Colonic mucosa (tissue), 4 donors: ENCODE data around the gene SST. TPM values are rescaled to one million over a fixed set of nuclear protein-coding genes. Genes with fewer than 3 reads are reported as not detected.

Source experiments
- DNase-seq: peaks from one replicate; pipeline ENCODE4 v3.0.0-alpha.2; 2020
- H3K27ac ChIP-seq: fragments of 200-600 bp; one replicate; pipeline ENCODE4 v1.8.0; 2021
- H3K27me3 ChIP-seq: fragments of 200-600 bp; one replicate; pipeline ENCODE4 v1.8.0; 2021
- H3K36me3 ChIP-seq: fragments of 200-600 bp; one replicate; pipeline ENCODE4 v1.8.0; 2021
- H3K4me1 ChIP-seq: fragments of 200-600 bp; one replicate; pipeline ENCODE4 v1.8.0; 2021; ENCODE audit warnings: mild to moderate bottlenecking
- H3K4me3 ChIP-seq: fragments of 200-600 bp; one replicate; pipeline ENCODE4 v1.8.0; 2021
- H3K9ac ChIP-seq, 2 donors: one replicate each; pipeline ENCODE4 v1.7.0; 2013; ENCODE audit warnings: control low read depth in 2 of 2, low read depth in 2 of 2, low read length in 2 of 2
- H3K9me3 ChIP-seq: fragments of 200-600 bp; one replicate; pipeline ENCODE4 v1.8.0; 2021
- intact Hi-C: fragments of 100-400 bp; cut with DNase I; formaldehyde crosslinking; loops from one replicate; pipeline ENCODE4 v1.14.1; 2022
- total RNA-seq, 2 donors: library from RNA; stranded (reverse); fragmentation: NEBNext Ultra II Directional in 1 of 2; extraction: Animal tissue kit (Norgen Biotek cat#: 25700) in 1 of 2; gene quantifications; one replicate each; pipeline ENCODE4 v1.2.1, GENCODE V29; 2021
- TF ChIP-seq, protein P1 (sequence below): fragments of 200-600 bp; IDR thresholded peaks from one replicate; pipeline ENCODE4 v1.8.0; 2022; ENCODE audit warnings: antibody characterized with exemption, mild to moderate bottlenecking
- donor health status: healthy.
- donor health status: DM: no; HTN: no; CAD: no.
- donor health status: DM: no; HTN: no; CAD: no.

The SST gene
- total RNA-seq, 2 donors from 2014 or later = 31.6 to 78.4 TPM

DNA sequence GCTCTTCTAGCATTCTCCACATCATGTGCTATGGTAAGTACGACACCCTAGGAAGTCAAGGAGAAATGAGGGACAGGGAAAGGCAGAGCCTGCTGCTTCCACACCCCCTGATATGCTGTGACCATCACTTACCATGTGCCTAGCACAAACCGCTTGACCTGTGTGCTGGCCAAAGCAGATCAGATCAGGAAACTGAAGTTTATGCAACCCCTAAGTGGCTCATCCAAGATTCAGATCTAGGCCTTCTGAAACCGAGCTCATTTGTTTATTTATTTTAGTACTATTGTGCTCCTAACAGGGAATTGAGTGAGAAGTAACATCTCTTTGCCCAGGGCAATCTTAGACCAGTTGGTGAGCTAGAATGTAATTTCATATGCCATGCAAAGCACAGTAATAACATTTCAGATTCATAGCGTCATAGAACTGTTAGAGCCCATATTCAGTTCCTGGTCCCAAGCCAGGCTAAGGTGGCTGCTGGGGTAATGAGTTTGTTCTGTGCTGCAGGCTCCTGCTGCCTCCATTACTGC, 32.4 kb upstream of the SST start, which contains the start of gene RTP2:
TSS of gene RTP2 (minus strand) at position 51 of the 527 bp plus-strand sequence. CDS start 429 bp downstream, outside the sequence.
- no peak within 1 kb of the TSS for H3K4me3 ChIP-seq
- intact Hi-C loops = no loop called here
- no peaks in the 10 kb centered on the region for H3K9me3 ChIP-seq
- H3K9ac ChIP-seq = no peak within 1 kb of the TSS
- TF ChIP-seq, protein P1, sequence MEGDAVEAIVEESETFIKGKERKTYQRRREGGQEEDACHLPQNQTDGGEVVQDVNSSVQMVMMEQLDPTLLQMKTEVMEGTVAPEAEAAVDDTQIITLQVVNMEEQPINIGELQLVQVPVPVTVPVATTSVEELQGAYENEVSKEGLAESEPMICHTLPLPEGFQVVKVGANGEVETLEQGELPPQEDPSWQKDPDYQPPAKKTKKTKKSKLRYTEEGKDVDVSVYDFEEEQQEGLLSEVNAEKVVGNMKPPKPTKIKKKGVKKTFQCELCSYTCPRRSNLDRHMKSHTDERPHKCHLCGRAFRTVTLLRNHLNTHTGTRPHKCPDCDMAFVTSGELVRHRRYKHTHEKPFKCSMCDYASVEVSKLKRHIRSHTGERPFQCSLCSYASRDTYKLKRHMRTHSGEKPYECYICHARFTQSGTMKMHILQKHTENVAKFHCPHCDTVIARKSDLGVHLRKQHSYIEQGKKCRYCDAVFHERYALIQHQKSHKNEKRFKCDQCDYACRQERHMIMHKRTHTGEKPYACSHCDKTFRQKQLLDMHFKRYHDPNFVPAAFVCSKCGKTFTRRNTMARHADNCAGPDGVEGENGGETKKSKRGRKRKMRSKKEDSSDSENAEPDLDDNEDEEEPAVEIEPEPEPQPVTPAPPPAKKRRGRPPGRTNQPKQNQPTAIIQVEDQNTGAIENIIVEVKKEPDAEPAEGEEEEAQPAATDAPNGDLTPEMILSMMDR = no peak
- no peaks in the 10 kb centered on the region for H3K4me1 ChIP-seq
- no peaks in the 10 kb centered on the region for H3K27me3 ChIP-seq
- no peaks in the 10 kb centered on the region for H3K36me3 ChIP-seq
- H3K27ac ChIP-seq = no peak within 1 kb of the TSS
- no peak for DNase-seq

DNA sequence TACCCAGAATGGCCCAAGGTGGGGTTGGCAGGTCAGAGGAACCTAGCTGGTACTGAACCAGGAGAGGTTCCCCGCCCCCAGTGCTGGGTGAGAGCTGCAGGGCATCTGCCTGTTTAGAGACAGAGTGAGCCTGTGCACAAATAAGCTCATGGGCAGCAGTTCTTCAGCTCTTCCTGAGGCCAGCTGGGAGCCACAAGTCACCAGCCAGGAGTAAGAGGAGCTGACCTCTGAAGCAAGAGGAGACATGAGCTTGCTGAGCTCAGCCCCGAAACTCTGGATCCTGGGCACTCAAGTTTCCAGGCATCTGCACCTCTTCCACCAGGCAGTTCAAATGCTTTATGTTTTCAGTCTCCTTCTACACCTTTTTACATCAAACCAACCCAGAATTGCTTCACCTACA, 30.1 kb upstream of the SST start:
- Histone ChIP-seq H3K36me3 (no peaks in the 10 kb centered on the region), H3K9ac (no peak overlapping the region), H3K9me3 (no peaks in the 10 kb centered on the region), H3K27ac (no peak overlapping the region), H3K4me1 (no peaks in the 10 kb centered on the region), H3K4me3 (no peak overlapping the region), H3K27me3 (no peaks in the 10 kb centered on the region)
- intact Hi-C loops = no loop called here
- TF ChIP-seq, protein P1 = no peak
- no peak for DNase-seq

DNA sequence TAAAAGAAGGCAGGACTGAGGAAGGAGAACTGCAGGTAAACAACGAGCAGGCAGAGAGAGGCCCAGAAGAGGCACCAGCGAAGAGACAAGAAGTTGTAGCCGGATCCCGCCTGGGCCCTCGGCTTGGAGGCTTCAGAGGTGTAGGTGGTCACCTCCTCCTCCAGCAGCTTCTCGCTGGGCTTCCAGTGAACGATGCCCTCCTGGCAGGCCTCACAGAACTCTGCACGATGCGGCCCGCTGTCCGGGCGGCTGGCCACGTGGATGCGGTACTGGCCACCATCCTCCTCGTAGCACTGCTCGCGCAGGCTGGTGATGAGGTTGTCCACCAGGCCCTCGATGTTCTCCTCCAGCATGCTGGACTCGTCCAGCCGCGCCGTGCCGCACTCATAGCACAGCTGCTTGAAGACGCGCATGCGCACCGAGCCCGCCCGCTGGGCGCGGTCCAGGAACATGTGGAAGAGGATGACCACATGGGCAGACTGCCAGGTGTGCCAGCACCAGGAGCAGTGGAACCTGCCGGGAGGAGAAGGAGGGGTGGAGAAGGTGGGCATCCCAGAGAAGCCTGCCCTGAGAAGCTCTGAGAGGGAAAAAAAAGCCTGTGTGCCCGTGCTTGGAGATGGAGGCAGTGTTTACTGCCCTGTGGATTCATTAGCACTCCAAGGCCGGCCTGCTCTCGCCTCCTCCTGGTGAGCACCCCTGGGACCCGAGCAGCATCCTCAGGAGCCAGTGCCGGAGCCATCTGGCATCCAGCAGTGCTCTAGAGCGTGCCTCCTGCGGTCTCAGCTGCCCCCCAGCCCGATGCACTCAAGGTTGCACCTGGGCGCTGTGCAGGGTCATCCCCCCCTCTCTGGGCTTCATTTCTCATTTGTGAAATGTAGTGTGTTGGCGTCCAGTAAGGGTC, 28.6 kb upstream of the SST start:
- TF ChIP-seq, protein P1 = no peak
- Histone ChIP-seq H3K27ac (no peak overlapping the region), H3K27me3 (no peaks in the 10 kb centered on the region), H3K4me3 (no peak overlapping the region), H3K4me1 (no peaks in the 10 kb centered on the region), H3K9ac (no peak overlapping the region), H3K36me3 (no peaks in the 10 kb centered on the region), H3K9me3 (no peaks in the 10 kb centered on the region)
- intact Hi-C loops = no loop called here
- DNase-seq = no peak

DNA sequence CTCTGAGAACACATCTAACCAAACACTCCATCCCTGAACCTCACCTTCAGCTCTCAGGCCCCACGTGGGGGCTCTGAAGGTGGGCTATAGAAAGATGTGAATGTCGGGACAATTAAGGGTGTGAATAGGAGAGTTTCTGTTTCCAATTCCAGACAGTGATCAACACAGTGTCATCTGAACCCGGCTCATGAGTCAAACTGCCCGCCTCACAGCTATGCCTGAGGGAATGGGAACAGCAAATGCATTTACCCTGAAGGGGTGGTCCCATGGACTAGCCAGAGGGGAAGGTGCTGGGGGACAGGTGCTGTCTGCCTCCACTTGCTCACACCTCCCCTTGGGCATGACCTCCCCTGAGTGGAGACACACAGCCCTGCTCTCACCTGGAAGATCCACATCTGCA, 25.8 kb upstream of the SST start:
- Histone ChIP-seq H3K27me3 (no peaks in the 10 kb centered on the region), H3K4me1 (no peaks in the 10 kb centered on the region), H3K27ac (no peak overlapping the region), H3K36me3 (no peaks in the 10 kb centered on the region), H3K9me3 (no peaks in the 10 kb centered on the region), H3K9ac (no peak overlapping the region), H3K4me3 (no peak overlapping the region)
- no peak for DNase-seq
- TF ChIP-seq, protein P1 = no peak
- intact Hi-C loops = no loop called here

DNA sequence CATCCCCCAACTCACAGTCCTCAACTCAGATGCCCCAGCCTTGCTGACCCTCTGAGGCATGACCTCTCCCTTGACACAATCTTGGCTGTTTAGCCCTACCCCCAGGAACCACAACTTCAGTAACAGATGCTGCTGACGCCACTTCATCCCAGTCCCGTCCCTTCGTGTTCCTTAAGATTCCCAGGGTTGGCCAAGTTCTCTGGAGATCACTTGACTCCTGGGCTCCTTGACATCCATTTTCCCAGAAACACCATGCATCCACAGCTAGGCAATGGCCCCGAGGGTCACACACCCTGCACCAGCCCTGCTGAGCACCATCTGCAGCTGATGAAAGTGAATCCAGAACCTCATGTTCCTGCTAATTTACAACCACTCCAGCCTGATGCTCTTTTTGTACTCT, 25.3 kb upstream of the SST start:
- intact Hi-C loops = no loop called here

More for the DNA sequence above, 25.3 kb upstream of the SST start:
- Histone ChIP-seq H3K4me3 (no peak overlapping the region), H3K4me1 (no peaks in the 10 kb centered on the region), H3K9me3 (no peaks in the 10 kb centered on the region), H3K36me3 (no peaks in the 10 kb centered on the region), H3K27me3 (no peaks in the 10 kb centered on the region), H3K9ac (no peak overlapping the region), H3K27ac (no peak overlapping the region)
- DNase-seq = no peak
- TF ChIP-seq, protein P1 = no peak
